H9 (cell line): ENCODE results near the gene POU2AF3. TPM values are rescaled to one million over a fixed set of nuclear protein-coding genes. Genes with fewer than 3 reads are reported as not detected.

Source experiments
- DNase-seq: peaks from one replicate; pipeline ENCODE4 v3.0.0-alpha.2; 2017
- H2AFZ ChIP-seq: one replicate; pipeline ENCODE4 v1.6.1; 2013; ENCODE audit warnings: mild to moderate bottlenecking, low read length, control low read depth, moderate library complexity
- H2AK5ac ChIP-seq: 2 replicates; pipeline ENCODE4 v1.6.1; 2013; ENCODE audit warnings: low read length, control low read depth, mixed read lengths; ENCODE audit not compliant: insufficient read length
- H2BK120ac ChIP-seq: one replicate; pipeline ENCODE4 v1.6.1; 2013; ENCODE audit warnings: low read depth, mild to moderate bottlenecking, low read length, control low read depth, inconsistent platforms; ENCODE audit not compliant: poor library complexity, severe bottlenecking
- H2BK12ac ChIP-seq: 2 replicates; pipeline ENCODE4 v1.6.1; 2013; ENCODE audit warnings: low read length, control low read depth, mixed read lengths, low read depth; ENCODE audit not compliant: insufficient read length
- H2BK15ac ChIP-seq: 2 replicates; pipeline ENCODE4 v1.6.1; 2013; ENCODE audit warnings: low read depth, low read length, control low read depth
- H2BK20ac ChIP-seq: one replicate; pipeline ENCODE4 v1.6.1; 2013; ENCODE audit warnings: low read depth, mild to moderate bottlenecking, low read length, control low read depth, inconsistent platforms; ENCODE audit not compliant: poor library complexity, severe bottlenecking
- H2BK5ac ChIP-seq: 2 replicates; pipeline ENCODE4 v1.6.1; 2013; ENCODE audit warnings: low read length, control low read depth, mixed read lengths; ENCODE audit not compliant: insufficient read length
- H3K14ac ChIP-seq: 2 replicates; pipeline ENCODE4 v1.6.1; 2013; ENCODE audit warnings: low read length, control low read depth; ENCODE audit not compliant: insufficient read depth
- H3K18ac ChIP-seq: 2 replicates; pipeline ENCODE4 v1.6.1; 2013; ENCODE audit warnings: low read depth, mild to moderate bottlenecking, mixed read lengths, low read length, control low read depth; ENCODE audit not compliant: insufficient read length
- H3K23ac ChIP-seq: 2 replicates; pipeline ENCODE4 v1.6.1; 2013; ENCODE audit warnings: low read length, control low read depth, mixed read lengths, low read depth; ENCODE audit not compliant: insufficient read length
- H3K23me2 ChIP-seq: 2 replicates; pipeline ENCODE4 v1.6.1; 2013; ENCODE audit warnings: low read depth, mild to moderate bottlenecking, mixed read lengths, low read length, control low read depth; ENCODE audit not compliant: insufficient read length, poor library complexity, severe bottlenecking
- H3K27ac ChIP-seq: 2 replicates; pipeline ENCODE4 v1.5.1; 2013; ENCODE audit warnings: low read length, control low read depth, mixed read lengths, low read depth; ENCODE audit not compliant: insufficient read length
- H3K27me3 ChIP-seq: 2 replicates; pipeline ENCODE4 v1.6.1; 2013; ENCODE audit warnings: low read length, control low read depth, inconsistent platforms; ENCODE audit not compliant: insufficient read depth
- H3K4ac ChIP-seq: 2 replicates; pipeline ENCODE4 v1.6.1; 2013; ENCODE audit warnings: low read depth, mild to moderate bottlenecking, control low read depth, inconsistent platforms, low read length, moderate library complexity
- H3K4me1 ChIP-seq: 2 replicates; pipeline ENCODE4 v1.6.1; 2013; ENCODE audit warnings: low read length, control low read depth, inconsistent platforms; ENCODE audit not compliant: insufficient read depth
- H3K4me2 ChIP-seq: 2 replicates; pipeline ENCODE4 v1.6.1; 2013; ENCODE audit warnings: low read length, control low read depth, mixed read lengths; ENCODE audit not compliant: insufficient read length, insufficient read depth
- H3K56ac ChIP-seq: 2 replicates; pipeline ENCODE4 v1.6.1; 2013; ENCODE audit warnings: low read depth, mild to moderate bottlenecking, mixed read lengths, low read length, control low read depth; ENCODE audit not compliant: insufficient read length
- H3K79me1 ChIP-seq: 2 replicates; pipeline ENCODE4 v1.6.1; 2013; ENCODE audit warnings: low read depth, mild to moderate bottlenecking, moderate library complexity, low read length, control low read depth, inconsistent platforms; ENCODE audit not compliant: insufficient read depth, poor library complexity, severe bottlenecking
- H3K79me2 ChIP-seq: 2 replicates; pipeline ENCODE4 v1.6.1; 2013; ENCODE audit warnings: low read length, control low read depth, inconsistent platforms; ENCODE audit not compliant: insufficient read depth
- H3K9ac ChIP-seq: 2 replicates; pipeline ENCODE4 v1.6.1; 2013; ENCODE audit warnings: low read length, control low read depth, mixed read lengths; ENCODE audit not compliant: insufficient read length; ENCODE audit errors: extremely low read depth
- H3K9me3 ChIP-seq: one replicate; pipeline ENCODE4 v1.6.1; 2013; ENCODE audit warnings: low read depth, low read length, inconsistent platforms; ENCODE audit not compliant: control insufficient read depth
- H3T11ph ChIP-seq: one replicate; pipeline ENCODE4 v1.6.1; 2013; ENCODE audit warnings: mild to moderate bottlenecking, low read length, control low read depth, inconsistent platforms
- H4K20me1 ChIP-seq: one replicate; pipeline ENCODE4 v1.6.1; 2013; ENCODE audit not compliant: control insufficient read depth, insufficient read length, insufficient read depth
- H4K5ac ChIP-seq: 2 replicates; pipeline ENCODE4 v1.6.1; 2013; ENCODE audit warnings: low read depth, mild to moderate bottlenecking, mixed read lengths, low read length, control low read depth; ENCODE audit not compliant: insufficient read length
- H4K8ac ChIP-seq: replicated peaks from 2 replicates; pipeline ENCODE4 v1.6.1; 2013; ENCODE audit warnings: low read length, control low read depth, mixed read lengths, low read depth; ENCODE audit not compliant: insufficient read length
- H4K91ac ChIP-seq: 2 replicates; pipeline ENCODE4 v1.6.1; 2013; ENCODE audit warnings: low read depth, mild to moderate bottlenecking, moderate library complexity, mixed read lengths, low read length, control low read depth; ENCODE audit not compliant: insufficient read length
- H3K27ac Mint-ChIP-seq, 3 experiments: 2 replicates in 2 of 3; 3 replicates in 1 of 3; pipeline ENCODE4 v1.8.0; 2020 to 2021; ENCODE audit warnings: mixed read lengths in 3 of 3, mild to moderate bottlenecking in 1 of 3, moderate library complexity in 1 of 3
- H3K27me3 Mint-ChIP-seq: 2 replicates; pipeline ENCODE4 v1.8.0; 2021; ENCODE audit warnings: low read depth, mild to moderate bottlenecking, moderate library complexity, mixed read lengths
- H3K36me3 Mint-ChIP-seq, 3 experiments: 2 replicates in 2 of 3; 3 replicates in 1 of 3; pipeline ENCODE4 v1.8.0; 2020 to 2021; ENCODE audit warnings: low read depth in 3 of 3, mixed read lengths in 3 of 3; ENCODE audit not compliant: insufficient read depth in 1 of 3
- H3K4me1 Mint-ChIP-seq, 2 experiments: 2 replicates each; pipeline ENCODE4 v1.8.0; 2020; ENCODE audit warnings: mixed read lengths in 2 of 2
- H3K4me3 Mint-ChIP-seq, 2 experiments: 2 replicates in 1 of 2; 3 replicates in 1 of 2; pipeline ENCODE4 v1.8.0; 2020 to 2021; ENCODE audit warnings: mild to moderate bottlenecking in 2 of 2, mixed read lengths in 2 of 2, moderate library complexity in 1 of 2
- H3K9me3 Mint-ChIP-seq, 2 experiments: 2 replicates in 1 of 2; 3 replicates in 1 of 2; pipeline ENCODE4 v1.8.0; 2020; ENCODE audit warnings: mild to moderate bottlenecking in 2 of 2, mixed read lengths in 2 of 2, moderate library complexity in 1 of 2
- CTCF ChIP-seq: fragments of 200-600 bp; sonication (generic); conservative IDR thresholded peaks from 3 replicates; pipeline ENCODE4 v1.8.0; 2021; ENCODE audit warnings: antibody characterized with exemption, mild to moderate bottlenecking
- WGBS: extraction: QIAGEN DNeasy Blood & Tissue Kit; methylation state at CpG from one replicate; pipeline ENCODE4 v1.1.7; 2013; ENCODE audit warnings: missing lambda C conversion rate, low lambda C conversion rate, mixed read lengths; ENCODE audit not compliant: insufficient read length; ENCODE audit errors: extremely low coverage; 5-methylcytosine and 5-hydroxymethylcytosine counted together
- total RNA-seq: library from RNA; stranded (reverse); gene quantifications from 2 replicates; pipeline ENCODE4 v1.2.1, GENCODE V29; 2021

POU2AF3 gene
- total RNA-seq, 1 experiment from 2014 or later, result 0.52 TPM

- Histone ChIP-seq H3K4me2 (no peak overlapping the region), H2BK15ac (no peak overlapping the region), H3K4ac (no peak overlapping the region), H3K27ac (no peak overlapping the region), H3K4me1 (no peaks in the 10 kb centered on the region), H3K23me2 (no peaks in the 10 kb centered on the region), H2BK120ac (no peak overlapping the region), H4K91ac (no peak overlapping the region), H3K9ac (no peak overlapping the region), H2AFZ (no peak overlapping the region), H3T11ph (no peak overlapping the region), H3K14ac (no peak overlapping the region), H2BK12ac (no peak overlapping the region), H4K5ac (no peak overlapping the region), H3K18ac (no peak overlapping the region), H3K56ac (no peak overlapping the region), H3K9me3 (no peaks in the 10 kb centered on the region), H3K79me2 (no peaks in the 10 kb centered on the region), H2AK5ac (no peak overlapping the region), H3K79me1 (no peaks in the 10 kb centered on the region), H4K20me1 (no peaks in the 10 kb centered on the region), H3K23ac (no peak overlapping the region), H2BK20ac (no peak overlapping the region), H4K8ac (no peak overlapping the region), H3K27me3 (no peaks in the 10 kb centered on the region), H2BK5ac (no peak overlapping the region)
- Mint-ChIP-seq H3K27ac (no peak overlapping the region), H3K27me3 (peaks cover 4% of the 10 kb centered on the region; the same call in 1 of the 2 replicates), H3K4me1 (0 out of 4 replicates have a peak, but pooled peaks cover 2 to 7% of the 10 kb centered on the region in 2 experiments), H3K9me3 (no peaks in the 10 kb centered on the region), H3K4me3 (no peak overlapping the region), H3K36me3 (no peaks in the 10 kb centered on the region)
- TF ChIP-seq CTCF, result no peak
- no peak for DNase-seq
- WGBS, result no CpG with 5 or more reads among the region's 5 CpGs
Measured at GRCh38 chr11:111309215-111309915, 11.0 kb downstream of the POU2AF3 start.
